ENCODE measurements around the gene SSH2. TPM values are rescaled to one million over a fixed set of nuclear protein-coding genes. Genes with fewer than 3 reads are reported as not detected.
A peak's percentile ranks its signal among the peaks of the same experiment; 100 is the strongest.

SSH2 gene
- total and polyA plus RNA-seq, 9 of the 15 experiments (the other 6 are each of a cell fraction or from before 2014, with no cell fraction given): 3.9 to 16.1 (median 10.2) TPM

GRCh38 chr17:29726715-29727252 lies 203.2 kb downstream of the SSH2 start (continued):
- TF ChIP-seq ELF2 (CRISPR knock-in tag; IDR thresholded peaks at IDR 0.05) (0 out of 2 replicates have a peak, but pooled peaks have one; percentile 52), ILF3 (IDR thresholded peaks at IDR 0.05; ENCODE audit: borderline replicate concordance) (no peak), RAD21 (CRISPR knock-in tag; conservative IDR thresholded peaks at IDR 0.05 in 1 of 2, IDR thresholded peaks at IDR 0.05 in 1 of 2) (0 out of 4 replicates have a peak, but pooled peaks of 1 of the 2 experiments have one; percentile 2), PCBP2 (IDR thresholded peaks at IDR 0.05; ENCODE audit: low read depth, low read length, poor library complexity, severe bottlenecking) (no peak), ZNF449 (CRISPR knock-in tag; IDR thresholded peaks at IDR 0.05) (0 out of 2 replicates have a peak, but pooled peaks have one; percentile 52), IRF1 (CRISPR knock-in tag; IDR thresholded peaks at IDR 0.05; ENCODE audit: borderline replicate concordance) (no peak), SMARCE1 (IDR thresholded peaks at IDR 0.05) (peak; percentile 88), CXXC5 (CRISPR knock-in tag; IDR thresholded peaks at IDR 0.05) (peak; percentile 24; the same call in 1 of the 2 replicates), ATF7 (IDR thresholded peaks at IDR 0.05) (peak; percentile 56; the same call in 1 of the 2 replicates), CCAR2 (IDR thresholded peaks at IDR 0.05; ENCODE audit: low read depth, low read length) (no peak), MCM7 (IDR thresholded peaks at IDR 0.05) (no peak), ARHGAP35 (IDR thresholded peaks at IDR 0.05; ENCODE audit: partially characterized antibody) (no peak), SETDB1 (IDR thresholded peaks at IDR 0.05; ENCODE audit: low read length) (no peak), CHD7 (IDR thresholded peaks at IDR 0.05; ENCODE audit: low read depth, low read length) (no peak), POLR2A (conservative IDR thresholded peaks at IDR 0.05) (no peak), ELF4 (CRISPR knock-in tag; IDR thresholded peaks at IDR 0.05) (no peak)
